GM21717 (cell line): ENCODE data around the gene NOL9.
A peak's percentile ranks its signal among the peaks of the same experiment; 100 is the strongest.

Experiments
- ATAC-seq: cut with Tn5 transposase; IDR thresholded peaks from one replicate; pipeline ENCODE4 v1.9.1; 2021; ENCODE audit warnings: mild to moderate bottlenecking, moderate library complexity; ENCODE audit not compliant: unreplicated experiment

NOL9 gene

DNA sequence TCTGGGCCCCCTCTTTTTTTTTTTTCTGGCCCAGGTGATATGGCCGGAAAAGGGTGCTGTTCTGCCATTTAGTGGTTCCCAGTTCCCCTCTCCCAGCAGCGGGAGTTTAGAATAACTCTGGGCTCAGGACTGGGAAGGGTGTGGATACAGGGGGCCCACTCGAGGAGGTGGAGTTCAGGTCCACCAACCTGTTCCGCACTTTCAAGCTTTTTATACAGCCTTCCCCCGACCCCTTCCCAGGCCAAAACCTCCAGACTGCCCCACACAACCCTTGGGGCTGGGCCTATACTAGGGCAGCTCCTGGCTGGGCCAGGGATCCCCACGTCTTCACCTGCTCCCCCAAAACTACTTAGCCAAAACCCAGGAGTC lies 63.2 kb downstream of the NOL9 start:
- no peak for ATAC-seq

DNA sequence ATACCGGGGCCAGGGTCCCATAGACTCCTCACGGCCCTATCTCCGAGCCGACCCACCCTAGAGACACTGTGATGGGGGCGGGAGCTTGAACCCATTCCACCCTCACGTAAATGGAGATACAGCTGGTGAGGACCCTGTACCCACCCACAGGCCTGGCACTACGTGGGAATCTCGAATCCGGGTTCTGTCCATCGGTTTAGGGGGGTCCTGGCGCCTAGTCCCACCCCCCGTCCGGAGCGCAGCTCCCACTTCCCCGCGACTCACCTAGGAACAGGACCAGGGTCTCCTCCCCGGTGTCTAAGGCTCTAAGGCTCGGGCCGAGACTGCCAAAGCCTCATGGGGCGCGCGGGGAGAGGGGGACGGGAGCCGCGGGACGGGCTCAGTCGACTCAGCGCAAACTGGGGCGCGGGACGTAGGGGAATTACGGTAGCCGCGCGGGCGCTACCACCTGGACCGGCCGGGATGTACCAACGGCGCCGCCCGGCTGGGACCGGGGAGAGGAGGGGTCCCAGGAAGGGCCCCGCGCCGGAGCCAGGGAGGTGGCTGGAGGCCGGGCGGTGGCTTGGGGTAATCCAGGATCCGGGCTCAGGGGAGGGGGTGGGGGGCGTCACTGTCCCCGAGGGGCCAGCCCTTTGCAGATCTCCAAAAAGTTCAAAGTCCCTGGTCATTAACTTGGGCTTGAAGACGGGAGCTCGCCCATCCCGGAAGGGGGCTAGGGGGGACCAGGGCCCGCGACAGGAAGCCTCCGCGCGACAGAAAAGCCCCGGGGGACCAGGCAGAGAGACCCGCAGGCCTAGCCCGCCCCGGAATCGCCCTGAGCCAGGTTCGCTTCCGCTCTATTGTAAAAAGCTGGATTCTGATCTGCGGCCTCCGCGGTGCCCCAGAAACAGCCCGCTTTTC lies 63.9 kb downstream of the NOL9 start:
- no peak for ATAC-seq

DNA sequence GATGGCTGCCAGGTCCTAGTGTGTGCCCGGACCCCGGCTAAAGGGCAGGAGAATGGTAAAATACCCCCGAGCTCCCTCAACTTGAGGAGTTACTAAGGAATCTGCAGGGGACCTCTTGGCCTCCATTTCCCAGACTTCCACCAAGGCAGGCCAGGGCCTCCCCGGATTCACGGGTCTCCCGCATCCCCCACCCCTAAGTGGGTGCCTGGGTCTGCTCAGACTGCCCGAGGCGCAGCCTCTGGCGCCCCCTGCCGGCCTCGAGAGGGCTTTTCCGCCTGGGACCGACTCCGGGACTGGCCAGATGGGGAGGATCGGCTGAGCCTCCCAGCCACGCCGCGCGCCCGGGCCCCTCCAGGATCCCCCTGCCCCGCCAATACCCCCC lies 64.5 kb downstream of the NOL9 start:
- ATAC-seq, result peak; percentile 73

DNA sequence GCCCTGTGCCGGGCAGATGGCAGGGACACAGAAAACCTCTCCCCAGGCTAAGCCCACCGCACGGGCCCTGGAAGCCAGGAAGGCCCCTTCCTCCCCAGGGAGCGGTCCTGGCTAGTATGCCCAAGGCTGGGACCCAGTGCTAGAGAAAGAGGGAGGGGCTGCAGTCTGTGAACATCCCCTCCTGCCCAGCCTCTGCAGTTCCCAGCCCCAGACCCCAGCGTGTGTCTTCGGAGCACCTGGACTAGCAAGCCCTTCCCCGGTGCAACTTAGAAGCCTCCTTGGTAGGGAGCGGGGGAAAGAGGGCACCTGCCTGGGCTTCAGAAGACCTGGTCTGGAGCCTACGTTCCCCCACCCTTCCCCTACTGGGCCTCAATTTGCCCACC lies 64.9 kb downstream of the NOL9 start:
- ATAC-seq, result no peak

DNA sequence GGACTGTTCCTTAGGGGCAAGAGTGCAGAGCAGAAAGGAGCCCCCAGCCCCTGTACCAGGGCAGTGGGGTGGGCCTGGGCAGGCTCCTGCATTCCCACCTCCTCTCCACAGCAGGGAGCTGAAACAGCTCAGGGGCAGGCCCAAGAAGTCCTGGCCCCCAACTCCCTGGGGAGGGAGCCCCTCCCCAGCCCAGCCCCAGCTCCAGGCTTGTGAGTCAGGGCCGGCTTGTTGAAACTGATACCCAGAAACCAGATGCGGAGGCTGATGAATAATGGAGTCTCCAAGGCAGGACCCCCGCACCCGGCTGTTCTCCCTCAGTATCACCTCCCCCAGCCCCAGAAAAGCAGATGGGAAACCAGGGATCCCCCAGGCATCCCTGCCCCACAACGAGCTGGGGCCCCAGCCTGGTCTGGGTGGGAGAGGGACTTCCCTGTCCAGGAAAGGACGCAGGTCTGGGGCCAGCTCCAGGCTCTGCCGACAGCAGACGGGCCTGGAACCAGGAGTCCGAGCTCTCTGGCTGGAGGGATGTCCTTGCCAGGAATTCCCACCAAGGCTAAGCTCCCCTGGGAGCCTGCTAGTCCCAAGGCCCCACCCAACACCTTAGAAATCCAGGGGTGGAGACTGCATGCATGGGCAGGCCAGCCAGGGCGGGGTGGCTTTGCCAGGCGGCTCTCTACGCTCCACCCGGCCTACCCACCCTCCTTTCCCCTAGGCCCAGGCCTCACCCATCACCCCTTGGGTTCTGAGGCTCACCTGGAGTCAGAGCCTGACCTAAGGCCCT lies 65.5 kb downstream of the NOL9 start:
- no peak for ATAC-seq

DNA sequence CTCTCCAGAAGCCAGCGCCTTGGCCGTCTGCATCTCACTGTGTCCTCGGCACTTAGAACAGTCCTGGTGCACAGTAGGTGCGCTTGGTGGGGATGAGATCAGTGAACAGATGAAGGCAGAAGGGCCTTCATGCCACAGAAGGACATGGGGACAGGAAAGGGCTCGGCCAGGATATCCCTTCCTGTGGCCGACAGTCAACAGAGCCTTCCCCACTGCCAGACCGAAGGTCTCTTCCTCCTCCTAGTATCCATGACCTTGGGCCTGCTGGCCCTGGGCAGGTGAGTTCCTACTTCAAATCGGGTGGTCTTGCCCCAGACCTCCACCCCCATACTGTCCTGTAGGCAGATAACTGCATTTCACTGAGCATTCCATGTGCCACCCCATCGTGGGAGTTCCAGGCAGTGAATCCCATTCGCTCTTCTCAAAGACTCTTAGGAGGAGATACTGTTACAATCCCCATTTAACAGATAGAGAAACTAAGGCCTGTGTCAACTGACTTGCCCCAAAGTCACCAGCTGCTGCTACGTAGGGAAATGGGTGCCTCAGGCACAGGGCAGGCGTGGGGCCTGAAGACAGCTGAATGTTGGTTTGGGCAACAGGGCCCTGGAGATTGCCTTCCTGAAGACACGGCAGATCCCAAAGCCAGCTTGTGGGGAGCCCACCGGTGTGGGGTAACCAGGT lies 66.4 kb downstream of the NOL9 start:
- no peak for ATAC-seq

DNA sequence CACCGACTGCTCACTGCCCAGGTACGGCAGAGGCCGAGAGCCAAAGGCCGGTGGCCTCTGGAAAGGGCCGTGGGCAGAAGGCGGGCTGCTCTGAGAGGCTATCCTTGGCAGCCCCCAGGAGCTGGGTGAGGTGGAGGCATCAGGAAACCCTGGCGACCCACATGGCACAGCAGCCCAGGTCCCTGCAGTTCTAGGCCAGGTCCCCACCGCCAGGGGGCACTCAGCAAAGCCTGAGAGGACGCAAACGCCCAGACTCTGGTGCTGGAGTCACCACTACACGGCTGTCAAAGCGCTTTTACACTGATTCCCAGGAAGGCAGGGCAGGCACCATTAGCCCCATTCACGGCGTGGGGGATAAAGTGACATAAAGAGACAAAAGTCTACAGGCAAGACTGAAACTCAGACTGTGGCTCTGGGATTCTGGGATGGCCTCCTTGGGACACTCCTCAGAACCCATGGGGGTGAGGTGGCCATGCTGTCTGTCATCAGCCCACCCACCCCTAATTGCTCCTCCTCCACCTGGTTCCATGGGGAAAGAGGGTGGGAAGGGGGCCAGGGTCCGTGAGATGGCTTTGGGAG lies 67.8 kb downstream of the NOL9 start:
- ATAC-seq, result no peak

DNA sequence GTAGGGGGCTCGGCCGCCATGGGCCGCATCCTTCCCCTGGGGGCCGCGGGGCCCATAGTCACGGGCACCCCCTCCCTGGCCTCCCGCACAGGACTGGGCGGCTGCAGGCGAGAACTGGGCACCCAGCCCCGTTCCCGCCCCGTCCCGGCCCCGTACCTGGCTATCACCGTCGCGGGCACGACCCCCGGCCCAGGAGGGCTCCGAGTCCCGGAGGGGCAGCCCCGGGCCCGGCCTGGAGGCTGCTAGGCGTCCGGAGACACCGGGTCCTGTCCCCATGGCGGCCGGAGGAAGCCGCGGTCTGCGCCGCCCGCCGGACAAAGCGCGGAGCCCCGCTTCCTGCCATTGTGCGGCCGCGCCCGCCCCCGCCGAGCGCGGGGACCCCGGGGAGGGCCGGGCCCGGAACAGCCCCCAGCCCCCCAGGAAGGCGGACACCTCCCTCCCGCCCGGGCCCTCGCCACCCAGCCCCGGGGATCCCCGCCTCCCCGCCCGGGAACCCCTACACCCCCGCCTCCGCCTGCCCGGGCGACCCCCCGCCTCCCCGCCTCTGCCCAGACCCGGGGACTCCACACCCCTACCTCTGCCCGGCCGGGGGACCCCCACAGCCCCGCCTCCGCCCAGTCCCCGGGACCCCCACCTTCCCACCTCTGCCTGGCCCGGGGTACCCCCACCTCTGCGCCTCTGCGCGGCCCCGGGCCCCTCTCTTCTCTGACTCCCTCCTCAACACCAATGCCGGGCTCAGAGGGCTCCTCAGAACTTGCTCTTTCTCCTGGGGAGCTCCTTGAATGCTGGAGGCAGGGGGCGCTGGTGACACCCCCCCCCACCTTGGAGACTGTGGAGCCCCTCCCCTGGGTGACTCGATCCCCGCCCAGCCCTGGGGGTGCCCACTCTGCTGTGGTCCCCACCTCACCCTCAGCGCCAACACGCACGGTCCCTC lies 68.9 kb downstream of the NOL9 start:
- no peak for ATAC-seq

DNA sequence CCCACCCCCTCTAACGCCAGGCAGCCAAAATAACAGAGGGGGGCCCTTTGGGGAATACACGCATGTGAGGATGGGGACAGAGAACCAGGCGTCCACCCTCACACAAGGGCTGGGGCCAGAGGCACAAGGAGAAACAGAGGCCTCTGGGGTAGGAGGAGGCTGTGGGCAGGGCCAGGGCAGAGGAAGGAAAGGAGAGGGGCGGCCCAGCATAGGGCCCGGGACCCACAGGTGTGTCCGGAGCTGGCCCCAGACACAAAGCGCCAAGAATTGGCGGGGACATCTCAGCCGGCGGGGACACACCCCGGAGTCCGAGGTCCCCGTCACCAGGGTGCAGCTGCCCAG lies 69.5 kb downstream of the NOL9 start:
- no peak for ATAC-seq

DNA sequence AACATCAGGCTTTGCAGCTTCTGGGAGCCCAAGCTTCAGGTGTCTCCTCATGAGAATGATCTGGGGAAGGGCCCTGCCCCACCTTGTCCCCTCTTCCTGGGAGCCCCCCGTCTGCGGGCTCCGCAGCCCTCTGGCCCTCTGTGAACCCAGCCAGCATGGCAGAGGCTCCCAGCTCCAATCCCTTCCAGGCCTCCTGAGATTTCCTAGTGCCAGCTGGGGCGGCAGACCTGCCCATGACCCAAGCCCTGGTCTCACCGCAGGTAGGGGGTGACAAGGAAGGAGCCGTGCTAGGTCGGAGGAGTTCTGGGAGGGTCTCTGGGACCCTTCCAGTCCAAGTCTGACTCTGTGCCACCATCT lies 70.6 kb downstream of the NOL9 start:
- ATAC-seq, result no peak

DNA sequence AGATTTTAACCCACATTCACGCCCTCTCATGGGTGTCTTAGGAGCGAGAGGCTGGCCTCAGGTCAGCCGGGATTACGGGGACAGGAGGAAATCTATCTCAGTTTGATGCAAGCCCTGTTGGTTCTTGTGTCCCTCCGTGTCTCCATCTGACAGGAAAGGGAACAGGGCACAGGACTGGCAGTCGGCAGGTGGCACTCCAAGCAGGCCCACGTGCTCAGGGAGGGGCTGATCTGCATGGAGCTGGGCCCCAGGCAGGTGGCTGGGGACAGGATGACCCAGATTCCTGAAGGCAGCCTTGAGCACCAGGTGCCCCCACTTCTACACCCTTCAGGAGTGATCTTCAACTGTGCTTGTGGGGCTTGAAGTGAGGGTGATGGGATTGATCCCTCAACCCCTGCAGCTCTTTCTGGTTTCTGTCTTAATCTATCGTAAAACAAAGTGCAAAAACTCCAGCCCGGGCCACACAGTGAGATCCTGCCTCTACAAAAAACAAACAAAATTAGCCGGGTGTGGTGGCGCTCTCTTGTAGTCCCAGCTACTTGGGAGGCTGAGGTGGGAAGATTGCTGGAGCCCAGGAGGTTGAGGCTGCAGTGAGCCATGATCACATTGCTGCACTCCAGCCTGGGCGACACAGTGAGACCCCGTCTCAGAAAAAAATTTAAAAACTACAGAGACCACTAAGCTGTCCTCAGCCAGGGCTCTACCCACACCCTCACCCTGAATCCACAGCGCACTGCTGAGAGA lies 71.1 kb downstream of the NOL9 start:
- no peak for ATAC-seq

DNA sequence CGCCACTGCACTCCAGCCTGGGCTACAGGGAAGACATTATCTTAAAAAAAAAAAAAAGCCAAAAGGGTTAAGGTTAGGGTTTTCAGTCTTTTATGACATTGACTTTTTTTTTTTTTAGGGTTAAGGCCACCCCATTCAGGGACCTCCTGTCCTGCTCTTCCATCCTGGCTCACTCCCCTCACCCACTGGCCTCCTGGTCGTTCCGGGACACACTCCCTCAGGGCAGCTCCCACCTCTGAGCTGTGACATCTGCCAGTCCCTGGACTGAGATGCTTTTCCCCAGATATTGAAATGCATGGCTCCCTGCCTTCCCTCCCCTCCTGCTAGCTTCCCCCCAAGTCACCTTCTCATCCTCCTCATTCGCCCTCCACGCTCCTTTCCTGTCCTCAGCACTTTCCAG lies 72.5 kb downstream of the NOL9 start:
- ATAC-seq, result no peak

DNA sequence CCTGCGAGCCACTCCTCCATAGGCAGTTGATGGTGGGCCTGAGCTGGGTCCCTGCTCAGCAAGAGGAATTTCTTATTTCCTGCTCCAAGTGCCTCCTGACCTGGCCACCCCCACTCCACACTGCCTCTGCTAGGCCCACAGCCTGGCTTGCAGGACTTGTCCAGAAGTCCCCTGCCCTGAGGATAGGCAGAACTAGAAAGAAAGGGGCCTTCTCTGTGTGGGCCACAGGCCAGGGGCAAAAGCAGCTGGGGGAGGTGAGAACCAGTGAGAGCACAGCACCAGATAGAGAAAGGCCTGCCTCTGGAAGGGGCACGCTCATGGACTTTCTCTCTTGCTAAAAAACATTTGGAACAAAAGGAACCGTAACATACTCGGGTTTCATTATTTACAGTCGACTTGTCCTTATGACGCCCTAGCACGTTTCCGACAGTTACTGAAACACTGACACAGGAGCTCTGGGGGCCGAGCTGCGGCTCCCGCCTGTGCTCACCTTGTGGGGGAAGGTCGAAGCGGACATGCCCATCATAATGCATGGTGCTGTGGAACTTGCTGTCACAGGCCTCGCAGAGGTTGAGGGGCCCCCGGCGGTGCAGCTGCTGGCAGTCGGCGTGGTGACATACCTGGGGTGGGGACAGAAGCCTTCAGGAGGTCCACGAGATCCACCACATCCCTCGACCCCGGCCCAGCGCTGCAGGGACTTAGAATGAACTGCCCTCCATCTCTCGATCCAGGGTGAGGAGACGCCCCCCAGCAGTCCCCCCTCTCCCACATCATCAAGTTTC lies 77.1 kb downstream of the NOL9 start:
- ATAC-seq, result no peak

DNA sequence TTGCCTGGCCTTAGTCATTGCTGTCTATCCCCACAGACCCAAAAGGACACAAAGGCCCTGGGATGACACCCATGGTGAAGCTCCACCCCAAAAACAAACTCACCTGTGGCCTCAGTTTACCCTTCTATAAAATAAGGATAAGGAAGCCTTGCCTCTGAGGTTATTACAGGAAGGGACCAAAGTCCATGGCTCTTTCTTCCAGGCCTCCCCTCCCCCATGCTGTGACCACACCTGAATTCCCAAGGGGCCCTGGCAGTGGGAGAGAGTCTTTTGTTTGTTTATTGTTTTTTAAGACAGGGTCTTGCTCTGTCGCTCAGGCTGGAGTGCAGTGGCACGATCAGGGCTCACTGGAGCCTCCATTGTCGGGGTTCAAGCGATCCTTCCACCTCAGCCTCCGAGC lies 77.8 kb downstream of the NOL9 start:
- no peak for ATAC-seq

DNA sequence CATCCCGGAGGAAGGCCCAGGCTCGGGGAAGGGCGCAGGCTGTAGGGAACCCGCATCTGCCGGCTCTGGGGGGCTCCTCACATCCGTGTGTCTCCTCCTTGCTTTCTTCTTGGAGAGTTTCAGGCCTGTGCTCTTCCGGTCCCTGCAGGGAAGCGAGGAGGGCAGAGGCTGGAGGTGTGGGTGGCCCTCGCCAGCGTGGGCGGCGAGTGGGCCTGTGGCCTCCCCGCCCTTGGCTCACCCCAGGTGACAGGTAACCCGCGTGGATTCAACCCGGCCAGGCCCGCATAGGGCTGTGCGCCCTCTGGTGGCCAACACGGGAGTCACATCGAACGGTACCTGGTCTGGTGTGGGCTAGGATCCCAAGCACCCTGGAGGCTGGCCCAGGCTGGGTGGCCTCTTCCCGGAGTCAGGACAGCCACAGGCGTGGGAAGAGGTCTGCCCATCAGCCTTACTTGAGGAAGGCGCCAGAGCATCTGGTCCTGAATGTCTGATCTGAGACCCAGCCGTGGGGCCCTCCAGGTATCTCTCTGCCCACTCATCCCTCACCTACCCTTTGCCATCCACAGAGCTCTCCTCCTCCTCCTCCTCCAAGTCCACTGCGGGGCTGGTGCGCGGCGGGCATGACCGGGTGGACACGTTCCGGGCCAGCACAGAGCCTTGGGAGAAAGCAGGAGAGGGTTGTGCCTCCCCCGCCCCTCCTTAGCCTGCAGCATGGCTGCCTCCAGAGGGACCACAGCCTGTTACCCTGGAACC lies 78.8 kb downstream of the NOL9 start:
- no peak for ATAC-seq

DNA sequence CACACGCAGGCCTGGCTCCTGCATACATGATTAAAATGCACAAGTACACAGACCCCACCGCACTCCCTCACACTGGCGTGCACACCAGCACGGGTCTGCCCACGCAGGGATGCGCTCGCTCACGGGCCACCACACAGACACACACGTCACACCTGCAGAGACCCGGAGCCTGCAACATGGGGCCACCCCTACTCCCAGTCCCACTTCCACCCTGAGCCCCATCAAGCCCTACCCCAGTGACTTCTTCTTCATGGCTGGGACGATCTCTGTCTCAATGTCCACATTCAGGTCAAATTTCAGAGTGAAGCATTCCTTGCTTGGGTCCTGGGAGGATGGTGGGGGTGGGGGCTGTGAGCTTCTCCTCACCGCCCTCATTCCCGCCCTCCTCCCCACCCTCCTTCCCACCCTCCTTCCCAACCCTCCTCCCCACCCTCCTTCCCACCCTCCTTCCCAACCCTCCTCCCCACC lies 79.5 kb downstream of the NOL9 start:
- ATAC-seq, result no peak

DNA sequence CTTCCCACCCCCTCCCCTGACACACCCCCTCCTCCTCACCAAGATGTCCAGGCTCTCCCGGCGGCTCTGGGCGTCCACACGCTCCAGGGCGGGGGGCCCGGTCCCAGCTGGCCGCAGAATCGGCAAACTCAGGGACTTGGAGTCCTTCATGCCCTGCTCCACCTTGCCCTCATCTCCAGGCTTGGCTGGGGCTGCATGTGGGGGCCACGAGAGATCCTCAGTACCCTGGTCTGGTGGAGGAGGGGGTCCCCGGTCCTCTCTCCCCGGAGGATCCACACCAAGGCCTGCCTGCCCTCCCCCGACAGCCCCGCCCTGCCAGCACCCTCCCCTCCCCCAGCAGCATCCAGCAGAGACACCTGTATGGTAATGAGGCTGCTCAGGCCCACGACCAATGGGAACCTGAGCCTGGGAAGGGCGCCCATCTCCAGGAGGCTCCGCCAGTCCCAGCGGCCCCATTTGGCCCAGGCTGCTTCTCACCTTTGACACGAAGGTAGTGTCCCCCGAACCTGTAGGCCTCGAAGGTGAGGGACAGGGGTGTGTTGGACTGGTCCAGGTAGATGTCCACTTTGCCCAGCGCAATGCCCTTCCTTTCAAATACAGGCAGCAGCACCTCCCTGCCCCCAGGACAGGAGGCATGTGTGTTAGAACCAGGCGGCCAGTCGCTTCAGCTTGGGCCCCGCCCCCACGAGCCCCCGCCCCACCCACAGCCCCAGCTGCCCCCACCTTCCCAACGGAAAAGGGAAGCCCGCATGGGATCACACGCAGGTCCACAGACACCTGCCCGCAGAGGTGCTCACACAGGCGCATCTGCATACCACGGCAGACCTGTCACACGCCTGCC lies 80.1 kb downstream of the NOL9 start:
- ATAC-seq, result no peak
